HepG2 (cell line): Measurements from ENCODE around the gene USP5. TPM values are rescaled to one million over a fixed set of nuclear protein-coding genes. Genes with fewer than 3 reads are reported as not detected.

ENCODE experiments used
- ARNT2 ChIP-seq: sonication (generic); formaldehyde crosslinking; IDR thresholded peaks from 2 replicates; pipeline ENCODE4 v1.8.0; 2022; ENCODE audit warnings: mild to moderate bottlenecking, low read depth, missing genetic modification reagents, moderate library complexity
- MXD4 ChIP-seq: IDR thresholded peaks from 2 replicates; pipeline ENCODE4 v1.6.1; 2016; ENCODE audit warnings: mild to moderate bottlenecking, missing biosample characterization, missing genetic modification reagents
- NFE2L2 ChIP-seq: fragments of 150-350 bp; IDR thresholded peaks from 2 replicates; pipeline ENCODE4 v1.6.1; 2014; ENCODE audit warnings: low read length
- TAF1 ChIP-seq: sonication (generic); formaldehyde crosslinking; IDR thresholded peaks from 2 replicates; pipeline ENCODE4 v1.4.0; 2020; ENCODE audit warnings: missing genetic modification reagents
- ZNF142 ChIP-seq: sonication (generic); formaldehyde crosslinking; IDR thresholded peaks from 2 replicates; pipeline ENCODE4 v1.4.0; 2020; ENCODE audit warnings: missing genetic modification reagents
- ZNF564 ChIP-seq: sonication (generic); formaldehyde crosslinking; IDR thresholded peaks from 2 replicates; pipeline ENCODE4 v1.8.1; 2023; ENCODE audit warnings: mild to moderate bottlenecking, missing genetic modification reagents
- ZNF567 ChIP-seq: sonication (generic); formaldehyde crosslinking; IDR thresholded peaks from 2 replicates; pipeline ENCODE4 v1.8.1; 2023; ENCODE audit warnings: mild to moderate bottlenecking, missing genetic modification reagents, borderline replicate concordance
- ZNF672 ChIP-seq: sonication (generic); formaldehyde crosslinking; IDR thresholded peaks from 2 replicates; pipeline ENCODE4 v1.8.1; 2022; ENCODE audit warnings: missing genetic modification reagents
- ZNF674 ChIP-seq: sonication (generic); formaldehyde crosslinking; IDR thresholded peaks from 2 replicates; pipeline ENCODE4 v1.5.0; 2020; ENCODE audit warnings: low read depth, mild to moderate bottlenecking, missing genetic modification reagents
- polyA plus RNA-seq, 8 experiments: library from polyadenylated mRNA; depleted of rRNA in 3 of 8; stranded (reverse) in 7 of 8; unstranded in 1 of 8; fragments of >200 nt; fragmentation: Illumina TruSeq in 4 of 8; extraction: Trizol in 4 of 8; gene quantifications; 2 replicates each; pipeline versions ENCODE4 v1.2.1 to v1.2.3, GENCODE V29; 2011 to 2016; ENCODE audit warnings: low read depth in 4 of 8, missing spikeins in 1 of 8, mixed read lengths in 1 of 8; ENCODE audit not compliant: insufficient read depth in 1 of 8
- total RNA-seq, 5 experiments: library from RNA; depleted of rRNA; stranded (reverse); fragments of >200 nt; fragmentation: Illumina TruSeq; extraction: Trizol; gene quantifications; 2 replicates each; pipeline ENCODE4 v1.2.3, GENCODE V29; 2016; ENCODE audit warnings: low read depth in 1 of 5

USP5 gene
- total and polyA plus RNA-seq, 2 of the 13 experiments (the other 11 are each of a cell fraction or from before 2014, with no cell fraction given), result 39.6 to 56.0 TPM

GRCh38 chr12:6830999-6831398, 21.0 kb upstream of the USP5 start (continued):
- TF ChIP-seq MXD4 (CRISPR knock-in tag) (no peak), ZNF142 (CRISPR knock-in tag) (no peak), TAF1 (no peak), ZNF674 (CRISPR knock-in tag) (no peak), ZNF567 (CRISPR knock-in tag) (no peak), NFE2L2 (no peak), ZNF564 (CRISPR knock-in tag) (no peak), ARNT2 (CRISPR knock-in tag) (no peak), ZNF672 (CRISPR knock-in tag) (no peak)
